Keratinocyte (primary cell): Measurements from ENCODE around the gene ABCB11. TPM values are rescaled to one million over a fixed set of nuclear protein-coding genes. Genes with fewer than 3 reads are reported as not detected.

Experiments used
- DNase-seq: peaks from one replicate; pipeline ENCODE4 v3.0.0-alpha.2; 2011; ENCODE audit warnings: low read depth, missing footprints, low spot score
- FAIRE-seq: peaks from 2 replicates; lab custom pipeline; 2011; peaks lifted over from hg19 to GRCh38; lab: Jason Lieb, UNC
- H2AFZ ChIP-seq: 2 replicates; pipeline ENCODE4 v1.6.0; 2012; ENCODE audit warnings: low read length, control low read depth, inconsistent platforms; ENCODE audit not compliant: control insufficient read depth
- H3K27ac ChIP-seq: 2 replicates; pipeline ENCODE4 v1.5.1; 2011; ENCODE audit warnings: low read length; ENCODE audit not compliant: control insufficient read depth, insufficient read depth
- H3K27me3 ChIP-seq: 3 replicates; pipeline ENCODE4 v1.6.0; 2011; ENCODE audit warnings: low read length; ENCODE audit not compliant: control insufficient read depth, insufficient read depth; ENCODE audit errors: extremely low read depth
- H3K36me3 ChIP-seq, 2 experiments: 2 replicates in 1 of 2; 3 replicates in 1 of 2; pipeline ENCODE4 v1.5.1; 2011; ENCODE audit warnings: low read length in 2 of 2, mild to moderate bottlenecking in 1 of 2; ENCODE audit not compliant: control insufficient read depth in 2 of 2, insufficient read depth in 2 of 2; ENCODE audit errors: extremely low read depth in 1 of 2
- H3K4me1 ChIP-seq: 3 replicates; pipeline ENCODE4 v1.5.1; 2011; ENCODE audit warnings: low read length; ENCODE audit not compliant: control insufficient read depth, insufficient read depth; ENCODE audit errors: extremely low read depth
- H3K4me2 ChIP-seq: 3 replicates; pipeline ENCODE4 v1.6.0; 2011; ENCODE audit warnings: low read depth, low read length; ENCODE audit not compliant: control insufficient read depth, insufficient read depth; ENCODE audit errors: extremely low read depth
- H3K4me3 ChIP-seq, 3 experiments: fragments of 200-600 bp in 1 of 3; sonication (generic) in 1 of 3; 2 replicates in 2 of 3; 3 replicates in 1 of 3; pipeline ENCODE4 v1.5.1; 2011 to 2016; ENCODE audit warnings: low read length in 3 of 3, mild to moderate bottlenecking in 3 of 3, control low read depth in 2 of 3, inconsistent platforms in 1 of 3, low read depth in 1 of 3, mixed read lengths in 1 of 3, mixed run types in 1 of 3, moderate library complexity in 1 of 3; ENCODE audit not compliant: control insufficient read depth in 2 of 3, insufficient read depth in 2 of 3; ENCODE audit errors: extremely low read depth in 1 of 3
- H3K79me2 ChIP-seq: 2 replicates; pipeline ENCODE4 v1.6.0; 2012; ENCODE audit warnings: low read length; ENCODE audit not compliant: control insufficient read depth, insufficient read depth
- H3K9ac ChIP-seq: 3 replicates; pipeline ENCODE4 v1.6.0; 2011; ENCODE audit warnings: low read length; ENCODE audit not compliant: control insufficient read depth, insufficient read depth; ENCODE audit errors: extremely low read depth
- H3K9me1 ChIP-seq: 3 replicates; pipeline ENCODE4 v1.6.0; 2011; ENCODE audit warnings: low read length; ENCODE audit not compliant: control insufficient read depth, insufficient read depth; ENCODE audit errors: extremely low read depth
- H3K9me3 ChIP-seq: 2 replicates; pipeline ENCODE4 v1.5.1; 2012; ENCODE audit warnings: low read depth, low read length; ENCODE audit not compliant: control insufficient read depth
- H4K20me1 ChIP-seq: 3 replicates; pipeline ENCODE4 v1.6.0; 2011; ENCODE audit warnings: low read length; ENCODE audit not compliant: control insufficient read depth, insufficient read depth; ENCODE audit errors: extremely low read depth
- EZH2 ChIP-seq: IDR thresholded peaks from one replicate; pipeline ENCODE4 v1.6.1; 2012; ENCODE audit warnings: inconsistent platforms, mild to moderate bottlenecking, low read length, moderate library complexity
- dilution Hi-C: fragments of 300-500 bp; cut with MboI; formaldehyde crosslinking; loops from one replicate; pipeline ENCODE4 v1.7.0; 2020; ENCODE audit warnings: low sequenced_read_pairs; ENCODE audit not compliant: extremely low pct_ligation_motif_present
- polyA plus RNA-seq, 5 experiments: library from polyadenylated mRNA; depleted of rRNA in 3 of 5; stranded (reverse) in 3 of 5; stranded (forward) in 1 of 5; unstranded in 1 of 5; fragments of >200 nt; gene quantifications; 1 replicate in 1 of 5; 2 replicates in 3 of 5; 3 replicates in 1 of 5; pipeline versions ENCODE4 v1.2.1 to v1.2.3, GENCODE V29; 2011 to 2012; ENCODE audit warnings: missing spikeins in 2 of 5, low read depth in 1 of 5, low replicate concordance in 1 of 5
- TF ChIP-seq, protein P1 (sequence below), 3 experiments: IDR thresholded peaks in 1 of 3; conservative IDR thresholded peaks in 1 of 3; optimal IDR thresholded peaks in 1 of 3; 2 replicates in 2 of 3; 3 replicates in 1 of 3; pipeline versions ENCODE3 to v1.5.1; 2011; ENCODE audit warnings: low read length in 3 of 3, mild to moderate bottlenecking in 3 of 3, moderate library complexity in 2 of 3, control low read depth in 1 of 3, inconsistent platforms in 1 of 3; ENCODE audit not compliant: insufficient read depth in 2 of 3; ENCODE audit errors: extremely low read depth in 1 of 3

ABCB11 gene
- polyA plus RNA-seq, 1 donor (not counting 4 experiments of a cell fraction or from before 2014, with no cell fraction given): 0.03 TPM

- Histone ChIP-seq H4K20me1 (no peaks in the 10 kb centered on the region), H3K9me3 (no peaks in the 10 kb centered on the region)
These were observed 35.4 kb downstream of the ABCB11 start for GRCh38 chr2:168995744-168996143.

GRCh38 chr2:168993538-168993937, 37.6 kb downstream of the ABCB11 start:
- Histone ChIP-seq H3K36me3 (no peaks in the 10 kb centered on the region), H3K4me1 (peaks cover 25% of the 10 kb centered on the region), H3K27ac (no peak overlapping the region), H3K4me2 (no peak overlapping the region), H3K9ac (no peak overlapping the region), H3K79me2 (no peaks in the 10 kb centered on the region), H3K9me3 (no peaks in the 10 kb centered on the region), H4K20me1 (no peaks in the 10 kb centered on the region), H3K27me3 (no peaks in the 10 kb centered on the region), H3K4me3 (no peak overlapping the region), H3K9me1 (no peaks in the 10 kb centered on the region), H2AFZ (no peak overlapping the region)
- dilution Hi-C loops: no loop called here
- FAIRE-seq (no peak), DNase-seq (no peak)
- TF ChIP-seq, protein P1, sequence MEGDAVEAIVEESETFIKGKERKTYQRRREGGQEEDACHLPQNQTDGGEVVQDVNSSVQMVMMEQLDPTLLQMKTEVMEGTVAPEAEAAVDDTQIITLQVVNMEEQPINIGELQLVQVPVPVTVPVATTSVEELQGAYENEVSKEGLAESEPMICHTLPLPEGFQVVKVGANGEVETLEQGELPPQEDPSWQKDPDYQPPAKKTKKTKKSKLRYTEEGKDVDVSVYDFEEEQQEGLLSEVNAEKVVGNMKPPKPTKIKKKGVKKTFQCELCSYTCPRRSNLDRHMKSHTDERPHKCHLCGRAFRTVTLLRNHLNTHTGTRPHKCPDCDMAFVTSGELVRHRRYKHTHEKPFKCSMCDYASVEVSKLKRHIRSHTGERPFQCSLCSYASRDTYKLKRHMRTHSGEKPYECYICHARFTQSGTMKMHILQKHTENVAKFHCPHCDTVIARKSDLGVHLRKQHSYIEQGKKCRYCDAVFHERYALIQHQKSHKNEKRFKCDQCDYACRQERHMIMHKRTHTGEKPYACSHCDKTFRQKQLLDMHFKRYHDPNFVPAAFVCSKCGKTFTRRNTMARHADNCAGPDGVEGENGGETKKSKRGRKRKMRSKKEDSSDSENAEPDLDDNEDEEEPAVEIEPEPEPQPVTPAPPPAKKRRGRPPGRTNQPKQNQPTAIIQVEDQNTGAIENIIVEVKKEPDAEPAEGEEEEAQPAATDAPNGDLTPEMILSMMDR (optimal IDR thresholded peaks at IDR 0.05 in 1 of 3, IDR thresholded peaks at IDR 0.05 in 1 of 3, conservative IDR thresholded peaks at IDR 0.05 in 1 of 3; ENCODE audit: extremely low read depth in 1 of 3, insufficient read depth in 2 of 3, low read length in 3 of 3): no peak
- TF ChIP-seq EZH2: no peak

More at GRCh38 chr2:168995744-168996143, 35.4 kb downstream of the ABCB11 start:
- H3K4me2 ChIP-seq: no peak overlapping the region
- H3K9ac ChIP-seq: no peak overlapping the region
- TF ChIP-seq, protein P1 (optimal IDR thresholded peaks at IDR 0.05 in 1 of 3, IDR thresholded peaks at IDR 0.05 in 1 of 3, conservative IDR thresholded peaks at IDR 0.05 in 1 of 3; ENCODE audit: extremely low read depth in 1 of 3, insufficient read depth in 2 of 3, low read length in 3 of 3): no peak
- no peak for TF ChIP-seq EZH2
- peaks cover 25% of the 10 kb centered on the region for H3K4me1 ChIP-seq
- H3K9me1 ChIP-seq: no peaks in the 10 kb centered on the region
- H3K36me3 ChIP-seq: no peaks in the 10 kb centered on the region
- no peak overlapping the region for H2AFZ ChIP-seq
- dilution Hi-C loops: no loop called here
- DNase-seq: no peak
- no peak overlapping the region for H3K27ac ChIP-seq
- H3K27me3 ChIP-seq: no peaks in the 10 kb centered on the region
- H3K4me3 ChIP-seq: no peak overlapping the region
- FAIRE-seq: no peak
- no peaks in the 10 kb centered on the region for H3K79me2 ChIP-seq
